ENCODE measurements around the gene CHSY3.

DNA sequence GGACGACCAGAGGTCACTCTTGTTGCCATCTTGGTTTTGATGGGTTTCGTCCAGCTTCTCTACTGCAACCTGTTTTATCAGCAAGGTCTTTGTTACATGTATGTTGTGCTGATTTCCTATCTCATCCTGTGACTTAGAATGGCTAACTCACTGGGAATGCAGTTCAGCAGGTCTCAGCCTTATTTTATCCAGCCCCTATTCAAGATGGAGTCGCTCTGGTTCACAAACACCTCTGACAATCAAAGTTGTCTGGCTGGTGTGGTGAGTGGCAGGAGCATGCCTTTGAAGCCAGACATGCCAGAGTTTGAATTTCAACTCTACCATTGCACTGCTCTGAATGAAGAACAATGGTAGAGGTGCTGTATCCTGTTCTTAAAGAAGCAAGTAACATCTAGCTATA, 253.8 kb downstream of the CHSY3 start:
- TF ChIP-seq, protein P1, sequence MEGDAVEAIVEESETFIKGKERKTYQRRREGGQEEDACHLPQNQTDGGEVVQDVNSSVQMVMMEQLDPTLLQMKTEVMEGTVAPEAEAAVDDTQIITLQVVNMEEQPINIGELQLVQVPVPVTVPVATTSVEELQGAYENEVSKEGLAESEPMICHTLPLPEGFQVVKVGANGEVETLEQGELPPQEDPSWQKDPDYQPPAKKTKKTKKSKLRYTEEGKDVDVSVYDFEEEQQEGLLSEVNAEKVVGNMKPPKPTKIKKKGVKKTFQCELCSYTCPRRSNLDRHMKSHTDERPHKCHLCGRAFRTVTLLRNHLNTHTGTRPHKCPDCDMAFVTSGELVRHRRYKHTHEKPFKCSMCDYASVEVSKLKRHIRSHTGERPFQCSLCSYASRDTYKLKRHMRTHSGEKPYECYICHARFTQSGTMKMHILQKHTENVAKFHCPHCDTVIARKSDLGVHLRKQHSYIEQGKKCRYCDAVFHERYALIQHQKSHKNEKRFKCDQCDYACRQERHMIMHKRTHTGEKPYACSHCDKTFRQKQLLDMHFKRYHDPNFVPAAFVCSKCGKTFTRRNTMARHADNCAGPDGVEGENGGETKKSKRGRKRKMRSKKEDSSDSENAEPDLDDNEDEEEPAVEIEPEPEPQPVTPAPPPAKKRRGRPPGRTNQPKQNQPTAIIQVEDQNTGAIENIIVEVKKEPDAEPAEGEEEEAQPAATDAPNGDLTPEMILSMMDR (IDR thresholded peaks at IDR 0.05), result no peak
- no peak for TF ChIP-seq POLR2A (IDR thresholded peaks at IDR 0.05)
- no peak for TF ChIP-seq POLR2AphosphoS5 (IDR thresholded peaks at IDR 0.05)
